A673 (cell line): Measurements from ENCODE around the gene AMIGO1.

ENCODE experiments used
- EZH2 ChIP-seq: fragments of 200-600 bp; sonication (generic); IDR thresholded peaks from 2 replicates; pipeline ENCODE4 v1.6.1; 2017; ENCODE audit warnings: borderline replicate concordance, low read depth, mild to moderate bottlenecking, mixed read lengths, antibody characterized with exemption, low read length; ENCODE audit not compliant: poor library complexity, severe bottlenecking
- TF ChIP-seq, protein P1 (sequence below): fragments of 300-800, 200-600 bp; sonication (generic); conservative IDR thresholded peaks from 2 replicates; pipeline ENCODE4 v1.5.1; 2017; ENCODE audit warnings: low read depth, mild to moderate bottlenecking, antibody characterized with exemption, low read length, moderate library complexity, mixed read lengths

- TF ChIP-seq, protein P1, sequence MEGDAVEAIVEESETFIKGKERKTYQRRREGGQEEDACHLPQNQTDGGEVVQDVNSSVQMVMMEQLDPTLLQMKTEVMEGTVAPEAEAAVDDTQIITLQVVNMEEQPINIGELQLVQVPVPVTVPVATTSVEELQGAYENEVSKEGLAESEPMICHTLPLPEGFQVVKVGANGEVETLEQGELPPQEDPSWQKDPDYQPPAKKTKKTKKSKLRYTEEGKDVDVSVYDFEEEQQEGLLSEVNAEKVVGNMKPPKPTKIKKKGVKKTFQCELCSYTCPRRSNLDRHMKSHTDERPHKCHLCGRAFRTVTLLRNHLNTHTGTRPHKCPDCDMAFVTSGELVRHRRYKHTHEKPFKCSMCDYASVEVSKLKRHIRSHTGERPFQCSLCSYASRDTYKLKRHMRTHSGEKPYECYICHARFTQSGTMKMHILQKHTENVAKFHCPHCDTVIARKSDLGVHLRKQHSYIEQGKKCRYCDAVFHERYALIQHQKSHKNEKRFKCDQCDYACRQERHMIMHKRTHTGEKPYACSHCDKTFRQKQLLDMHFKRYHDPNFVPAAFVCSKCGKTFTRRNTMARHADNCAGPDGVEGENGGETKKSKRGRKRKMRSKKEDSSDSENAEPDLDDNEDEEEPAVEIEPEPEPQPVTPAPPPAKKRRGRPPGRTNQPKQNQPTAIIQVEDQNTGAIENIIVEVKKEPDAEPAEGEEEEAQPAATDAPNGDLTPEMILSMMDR: no peak
- no peak for TF ChIP-seq EZH2
Observed at GRCh38 chr1:109468903-109469302, 40.6 kb downstream of the AMIGO1 start.
